Measurements from ENCODE around the gene STXBP6. TPM values are rescaled to one million over a fixed set of nuclear protein-coding genes. Genes with fewer than 3 reads are reported as not detected.

Gene STXBP6
- total and polyA plus RNA-seq, 2 experiments from 2014 or later = 19.7 to 29.0 TPM

GRCh38 chr14:24954700-24955037, 95.3 kb downstream of the STXBP6 start (continued):
- TF ChIP-seq CTCF (conservative IDR thresholded peaks at IDR 0.05; ENCODE audit: low read depth in 2 of 2) (no peak), REST (IDR thresholded peaks at IDR 0.05; ENCODE audit: unreplicated experiment) (no peak), POLR2AphosphoS5 (IDR thresholded peaks at IDR 0.05; ENCODE audit: low read depth) (no peak), EZH2phosphoT487 (IDR thresholded peaks at IDR 0.05; ENCODE audit: unreplicated experiment) (no peak), STAT1 (IDR thresholded peaks at IDR 0.05; ENCODE audit: unreplicated experiment) (no peak), EZH2 (IDR thresholded peaks at IDR 0.05; ENCODE audit: low read depth, unreplicated experiment) (no peak), NANOG (IDR thresholded peaks at IDR 0.05; ENCODE audit: borderline replicate concordance) (no peak), ZNF114 (CRISPR knock-in tag; IDR thresholded peaks at IDR 0.05) (no peak), ZNF331 (CRISPR knock-in tag; IDR thresholded peaks at IDR 0.05; ENCODE audit: low read depth) (no peak)

GRCh38 chr14:24954037-24954699, 95.8 kb downstream of the STXBP6 start:
- peak overlapping the region; percentile 69; the same call in 1 of the 2 replicates for H3K27ac Mint-ChIP-seq
- H3K9me3 Mint-ChIP-seq = peaks cover 4% of the 10 kb centered on the region; the same call in 1 of the 3 replicates
- H3K4me3 Mint-ChIP-seq = no peak overlapping the region
- Histone ChIP-seq H3K4me3 (no peak overlapping the region), H3F3A (replicated peaks; ENCODE audit: low read depth) (no peaks in the 10 kb centered on the region), H3K27ac (ENCODE audit: low read depth) (peak overlapping the region; percentile 4; the same call in 1 of the 2 replicates), H3K4me2 (no peak overlapping the region), H3K9me2 (ENCODE audit: insufficient read depth) (no peaks in the 10 kb centered on the region), H3K4me1 (ENCODE audit: insufficient read depth) (peaks cover 22% of the 10 kb centered on the region), H3K27me3 (ENCODE audit: insufficient read depth) (no peaks in the 10 kb centered on the region), H3K36me3 (ENCODE audit: insufficient read depth) (no peaks in the 10 kb centered on the region), H2AFZ (no peak overlapping the region), H3K79me2 (replicated peaks; ENCODE audit: insufficient read depth) (no peaks in the 10 kb centered on the region), H4K20me1 (replicated peaks; ENCODE audit: insufficient read depth) (no peaks in the 10 kb centered on the region)
- peaks cover 44% of the 10 kb centered on the region for H3K4me1 Mint-ChIP-seq
- DNase-seq (ENCODE audit: low spot score) (no peak), ATAC-seq (no peak)
- peaks cover 1% of the 10 kb centered on the region for H3K27me3 Mint-ChIP-seq (ENCODE audit: insufficient read depth, low read depth, poor library complexity)
- peaks cover 2% of the 10 kb centered on the region; the same call in 1 of the 3 replicates for H3K36me3 Mint-ChIP-seq (ENCODE audit: low read depth)
- TF ChIP-seq POLR2AphosphoS5 (IDR thresholded peaks at IDR 0.05; ENCODE audit: low read depth) (no peak), EZH2 (IDR thresholded peaks at IDR 0.05; ENCODE audit: low read depth, unreplicated experiment) (no peak), JUNB (IDR thresholded peaks at IDR 0.05; ENCODE audit: unreplicated experiment) (no peak), ZNF114 (CRISPR knock-in tag; IDR thresholded peaks at IDR 0.05) (no peak), REST (IDR thresholded peaks at IDR 0.05; ENCODE audit: unreplicated experiment) (no peak), EZH2phosphoT487 (IDR thresholded peaks at IDR 0.05; ENCODE audit: unreplicated experiment) (no peak), STAT1 (IDR thresholded peaks at IDR 0.05; ENCODE audit: unreplicated experiment) (no peak), CREB1 (CRISPR knock-in tag; IDR thresholded peaks at IDR 0.05; ENCODE audit: low read depth) (no peak), ETS1 (IDR thresholded peaks at IDR 0.05) (no peak)

Data from GM23338 (cell line).